Ishikawa (cell line): ENCODE results near the gene HS3ST4.

Experiments used
- CEBPB ChIP-seq: IDR thresholded peaks from 2 replicates; pipeline ENCODE4 v1.6.1; 2012
- CREB1 ChIP-seq: IDR thresholded peaks from 2 replicates; pipeline ENCODE4 v1.6.1; 2012; ENCODE audit warnings: low read depth
- EGR1 ChIP-seq: IDR thresholded peaks from 2 replicates; pipeline ENCODE4 v1.6.1; 2012
- EP300 ChIP-seq: IDR thresholded peaks from 2 replicates; pipeline ENCODE4 v1.6.1; 2012; ENCODE audit warnings: borderline replicate concordance
- FOXM1 ChIP-seq: IDR thresholded peaks from 2 replicates; pipeline ENCODE4 v1.6.1; 2012; ENCODE audit warnings: low read depth, borderline replicate concordance
- MAX ChIP-seq: IDR thresholded peaks from 2 replicates; pipeline ENCODE4 v1.6.1; 2012
- NFIC ChIP-seq: IDR thresholded peaks from 2 replicates; pipeline ENCODE4 v1.6.1; 2012
- RAD21 ChIP-seq: IDR thresholded peaks from 2 replicates; pipeline ENCODE4 v1.6.1; 2012; ENCODE audit warnings: low read depth
- TAF1 ChIP-seq: IDR thresholded peaks from 2 replicates; pipeline ENCODE4 v1.6.1; 2012; ENCODE audit warnings: low read depth, mild to moderate bottlenecking
- TCF12 ChIP-seq: IDR thresholded peaks from 2 replicates; pipeline ENCODE4 v1.6.1; 2012; ENCODE audit warnings: low read depth
- TEAD4 ChIP-seq: IDR thresholded peaks from 2 replicates; pipeline ENCODE4 v1.6.1; 2012
- USF1 ChIP-seq: IDR thresholded peaks from 2 replicates; pipeline ENCODE4 v1.6.1; 2012
- YY1 ChIP-seq: IDR thresholded peaks from 2 replicates; pipeline ENCODE4 v1.6.1; 2012; ENCODE audit warnings: low read depth
- ZBTB7A ChIP-seq: IDR thresholded peaks from 2 replicates; pipeline ENCODE4 v1.6.1; 2012; ENCODE audit warnings: low read depth
- TF ChIP-seq, protein P1 (sequence below): IDR thresholded peaks from 2 replicates; pipeline ENCODE4 v1.6.1; 2012; ENCODE audit warnings: low read depth, mild to moderate bottlenecking

Gene HS3ST4

GRCh38 chr16:25788637-25789036 lies 96.9 kb downstream of the HS3ST4 start:
- no peak for TF ChIP-seq CREB1
- TF ChIP-seq FOXM1: no peak
- TF ChIP-seq YY1: no peak
- TF ChIP-seq TAF1: no peak
- TF ChIP-seq, protein P1, sequence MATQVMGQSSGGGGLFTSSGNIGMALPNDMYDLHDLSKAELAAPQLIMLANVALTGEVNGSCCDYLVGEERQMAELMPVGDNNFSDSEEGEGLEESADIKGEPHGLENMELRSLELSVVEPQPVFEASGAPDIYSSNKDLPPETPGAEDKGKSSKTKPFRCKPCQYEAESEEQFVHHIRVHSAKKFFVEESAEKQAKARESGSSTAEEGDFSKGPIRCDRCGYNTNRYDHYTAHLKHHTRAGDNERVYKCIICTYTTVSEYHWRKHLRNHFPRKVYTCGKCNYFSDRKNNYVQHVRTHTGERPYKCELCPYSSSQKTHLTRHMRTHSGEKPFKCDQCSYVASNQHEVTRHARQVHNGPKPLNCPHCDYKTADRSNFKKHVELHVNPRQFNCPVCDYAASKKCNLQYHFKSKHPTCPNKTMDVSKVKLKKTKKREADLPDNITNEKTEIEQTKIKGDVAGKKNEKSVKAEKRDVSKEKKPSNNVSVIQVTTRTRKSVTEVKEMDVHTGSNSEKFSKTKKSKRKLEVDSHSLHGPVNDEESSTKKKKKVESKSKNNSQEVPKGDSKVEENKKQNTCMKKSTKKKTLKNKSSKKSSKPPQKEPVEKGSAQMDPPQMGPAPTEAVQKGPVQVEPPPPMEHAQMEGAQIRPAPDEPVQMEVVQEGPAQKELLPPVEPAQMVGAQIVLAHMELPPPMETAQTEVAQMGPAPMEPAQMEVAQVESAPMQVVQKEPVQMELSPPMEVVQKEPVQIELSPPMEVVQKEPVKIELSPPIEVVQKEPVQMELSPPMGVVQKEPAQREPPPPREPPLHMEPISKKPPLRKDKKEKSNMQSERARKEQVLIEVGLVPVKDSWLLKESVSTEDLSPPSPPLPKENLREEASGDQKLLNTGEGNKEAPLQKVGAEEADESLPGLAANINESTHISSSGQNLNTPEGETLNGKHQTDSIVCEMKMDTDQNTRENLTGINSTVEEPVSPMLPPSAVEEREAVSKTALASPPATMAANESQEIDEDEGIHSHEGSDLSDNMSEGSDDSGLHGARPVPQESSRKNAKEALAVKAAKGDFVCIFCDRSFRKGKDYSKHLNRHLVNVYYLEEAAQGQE: no peak
- TF ChIP-seq MAX: no peak

DNA sequence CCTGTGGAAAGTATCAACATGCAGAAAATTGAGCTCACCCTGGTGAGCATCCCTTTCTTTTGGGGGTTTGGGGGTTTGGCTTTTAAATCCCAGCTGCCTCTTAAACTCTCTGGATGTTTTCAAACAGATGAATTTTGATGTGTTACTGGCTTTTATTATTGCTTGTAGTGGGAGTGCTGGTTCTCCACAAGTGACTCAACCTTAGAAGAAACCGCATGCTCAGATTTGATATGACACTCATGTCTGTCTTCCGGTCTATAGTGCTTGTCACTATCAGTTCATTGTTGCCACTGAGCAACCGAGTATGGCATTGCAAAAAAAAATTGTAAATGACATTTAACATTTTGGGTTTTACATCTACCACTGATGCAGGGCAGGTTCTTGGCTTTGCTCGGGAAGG lies 104.5 kb downstream of the HS3ST4 start:
- TF ChIP-seq ZBTB7A: no peak
- no peak for TF ChIP-seq TCF12
- no peak for TF ChIP-seq CREB1
- no peak for TF ChIP-seq USF1
- TF ChIP-seq TAF1: no peak
- TF ChIP-seq CEBPB: no peak
- TF ChIP-seq, protein P1: no peak
- no peak for TF ChIP-seq NFIC
- TF ChIP-seq RAD21: no peak
- TF ChIP-seq EP300: no peak
- TF ChIP-seq MAX: no peak
- no peak for TF ChIP-seq EGR1
- TF ChIP-seq YY1: no peak

GRCh38 chr16:25798065-25798464 lies 106.3 kb downstream of the HS3ST4 start:
- TF ChIP-seq TAF1: no peak
- no peak for TF ChIP-seq USF1
- no peak for TF ChIP-seq NFIC
- no peak for TF ChIP-seq RAD21
- no peak for TF ChIP-seq ZBTB7A
- no peak for TF ChIP-seq TCF12
- no peak for TF ChIP-seq CEBPB
- no peak for TF ChIP-seq CREB1
- TF ChIP-seq, protein P1: no peak

- TF ChIP-seq MAX (no peak), TEAD4 (no peak), CREB1 (no peak), YY1 (no peak), USF1 (no peak), EP300 (no peak)
- TF ChIP-seq, protein P1: no peak
These were observed 108.1 kb downstream of the HS3ST4 start for GRCh38 chr16:25799816-25800215.
